Stimulated activated CD8-positive, alpha-beta memory T cell treated with anti-CD3 and anti-CD28 coated beads, Interleukin-4, amount 100 ng/mL, for 24 hours (primary cell): ENCODE measurements around the gene ST3GAL5.

Source experiments
- DNase-seq: peaks from one replicate; pipeline ENCODE4 v3.0.0-alpha.2; 2020; ENCODE audit warnings: low read depth

Gene ST3GAL5

GRCh38 chr2:85806358-85807118, 82.3 kb downstream of the ST3GAL5 start:
- DNase-seq, result no peak

DNA sequence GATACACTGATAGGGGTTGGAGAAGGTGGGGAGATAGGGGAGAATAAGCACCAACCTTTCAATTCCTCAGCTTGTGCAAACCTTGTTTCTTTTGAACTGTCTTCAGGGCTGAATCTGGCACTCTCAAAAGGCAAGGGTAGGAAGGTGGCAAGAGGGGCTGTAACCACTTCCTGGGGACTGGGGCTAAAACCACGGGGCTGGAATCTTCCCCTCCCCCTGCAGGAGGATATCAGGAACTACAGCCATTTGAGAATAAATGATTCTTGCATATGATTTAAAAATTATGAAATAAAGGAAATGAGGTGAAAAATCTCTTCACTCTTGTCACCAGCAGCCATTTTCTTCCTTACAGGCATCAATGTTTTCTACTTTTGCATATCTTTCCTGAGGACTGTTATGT, 84.2 kb downstream of the ST3GAL5 start:
- no peak for DNase-seq

DNA sequence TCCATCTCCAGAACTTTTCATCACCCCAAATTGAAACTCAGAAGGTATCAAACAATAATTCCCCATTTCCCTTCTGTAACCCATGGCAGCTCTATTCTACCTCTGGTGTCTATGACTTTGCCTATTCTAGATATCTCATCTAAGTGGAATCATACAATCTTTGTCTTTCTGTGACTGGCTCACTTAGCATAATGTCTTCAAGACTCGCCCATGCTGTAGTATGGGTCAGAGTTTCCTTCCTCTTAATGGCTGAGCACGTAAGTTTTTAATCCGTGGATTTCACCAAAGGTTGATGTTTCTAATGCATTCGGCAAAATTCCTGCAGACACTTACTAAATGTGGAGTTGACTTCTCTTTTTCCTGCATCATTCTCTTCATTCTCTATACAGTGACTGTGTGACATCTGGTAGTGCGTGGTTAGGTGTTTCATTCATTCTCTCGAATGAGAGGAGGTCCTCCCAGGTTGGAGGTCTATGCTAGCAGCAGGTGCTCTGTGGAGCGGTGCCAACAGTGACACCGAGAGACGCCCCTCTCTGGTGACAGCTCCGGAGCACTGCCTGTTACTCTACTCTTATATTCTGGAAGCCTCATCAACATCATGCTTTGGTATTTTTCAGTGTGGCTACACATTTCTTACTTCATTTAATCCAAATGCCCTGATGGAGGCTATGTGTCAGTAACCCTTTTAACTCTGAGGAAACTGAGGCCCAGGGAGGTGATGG, 84.9 kb downstream of the ST3GAL5 start:
- DNase-seq, result no peak

DNA sequence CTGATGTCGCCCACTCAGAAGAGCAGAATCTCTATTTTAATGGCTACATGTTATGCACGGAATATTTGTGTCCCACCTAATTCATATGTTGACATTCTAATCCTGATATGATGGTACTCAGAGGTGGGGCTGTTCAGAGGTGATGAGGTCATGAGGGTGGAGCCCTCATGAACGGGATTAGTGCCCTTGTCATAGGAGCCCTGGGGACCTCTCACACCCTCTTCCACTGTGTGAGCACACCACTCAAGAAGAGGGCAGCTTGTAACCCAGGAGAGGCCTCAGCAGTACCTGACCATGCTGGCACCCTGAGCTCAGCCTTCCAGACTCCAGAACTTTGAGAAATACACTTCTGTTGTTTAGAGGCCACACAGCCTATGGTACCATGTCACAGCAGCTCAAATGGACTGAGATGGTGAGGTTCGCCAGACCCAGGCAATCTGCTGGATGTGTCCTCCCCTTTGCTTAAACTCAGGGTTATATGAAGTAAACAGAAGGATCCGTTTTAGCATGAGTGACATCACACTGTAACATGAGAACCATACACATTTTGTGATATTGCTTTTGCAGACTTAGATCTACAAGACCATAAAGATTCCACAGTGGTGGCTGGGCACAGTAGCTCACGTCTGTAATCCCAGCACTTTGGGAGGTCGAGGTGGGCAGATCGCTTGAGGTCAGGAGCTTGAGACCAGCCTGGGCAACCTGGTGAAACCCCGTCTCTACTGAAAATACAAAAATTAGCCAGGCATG, 86.3 kb downstream of the ST3GAL5 start:
- DNase-seq, result no peak

- DNase-seq, result no peak
Measured at GRCh38 chr2:85801871-85802270, 86.9 kb downstream of the ST3GAL5 start.

DNA sequence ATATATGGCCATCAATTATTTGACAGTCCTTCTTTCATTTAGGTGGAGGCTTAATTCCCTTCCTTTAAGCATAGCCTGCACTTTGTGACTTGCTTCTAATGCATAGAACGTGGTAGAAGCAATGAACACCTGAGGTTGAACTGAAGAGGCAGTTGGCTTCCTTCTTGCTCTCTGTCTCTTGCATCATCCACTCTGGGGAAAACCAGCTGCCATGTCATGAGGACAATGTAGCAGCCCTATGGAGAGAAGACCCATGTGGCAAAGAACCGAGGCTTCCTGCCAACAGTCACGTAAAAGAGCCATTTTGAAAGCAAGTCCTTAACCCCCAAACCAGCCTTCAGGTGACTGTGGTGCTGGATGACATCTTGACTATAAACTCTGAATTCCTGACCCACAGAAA, 88.2 kb downstream of the ST3GAL5 start:
- no peak for DNase-seq

DNA sequence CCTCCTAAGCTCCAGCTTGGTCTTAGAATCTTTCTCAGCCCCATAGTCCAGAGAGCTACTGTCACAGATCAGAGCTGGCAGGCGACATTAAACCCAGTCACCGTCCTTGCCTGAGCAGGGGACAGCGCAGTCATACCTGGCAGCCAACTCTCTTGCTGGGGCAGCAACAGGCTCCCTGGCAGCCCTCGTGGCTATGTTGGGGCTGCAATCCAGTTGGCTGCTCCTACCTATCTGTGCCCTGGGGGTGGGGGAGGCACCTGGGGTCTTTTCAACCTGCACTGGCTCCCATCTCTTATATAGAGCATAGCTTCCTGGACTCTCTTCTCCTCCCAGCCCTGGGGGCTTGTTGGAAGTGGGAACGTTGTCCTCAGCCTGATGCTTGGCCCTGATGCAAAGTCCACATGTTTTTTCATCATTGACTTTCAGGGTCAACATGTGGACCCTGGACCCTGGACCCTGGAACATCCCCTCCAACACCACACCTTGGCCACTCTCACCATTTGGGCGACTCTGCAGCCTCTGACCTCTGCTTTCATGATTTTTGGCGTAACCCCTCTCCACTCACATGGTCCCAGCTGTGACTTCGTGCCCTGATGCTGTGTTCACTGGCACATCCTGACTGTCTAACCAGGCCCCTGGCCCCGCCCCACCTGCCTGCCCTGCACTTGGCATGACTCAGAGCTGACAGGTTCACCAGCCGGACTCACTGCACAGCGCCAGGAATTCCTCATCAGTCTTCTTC, 89.4 kb downstream of the ST3GAL5 start:
- DNase-seq, result no peak

GRCh38 chr2:85797921-85798320, 90.9 kb downstream of the ST3GAL5 start:
- DNase-seq, result no peak

DNA sequence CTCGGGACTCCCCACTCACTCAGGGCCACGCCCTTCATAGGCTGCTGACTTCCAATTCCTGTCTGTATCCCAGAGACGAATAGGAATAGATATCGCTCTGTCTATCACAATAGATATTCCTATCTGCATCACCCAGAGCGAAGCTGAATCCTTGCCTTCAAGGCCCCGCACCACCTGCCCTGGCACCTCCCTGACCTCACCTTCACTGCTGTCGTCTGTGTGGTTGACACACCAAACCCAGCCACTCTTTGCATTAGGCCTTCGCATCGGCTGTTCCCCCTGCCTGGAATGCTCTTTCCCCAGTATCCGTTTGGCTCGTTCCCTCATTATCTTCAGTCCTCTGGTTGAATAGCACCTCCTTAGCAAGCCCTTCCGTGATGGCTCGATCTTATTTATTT, 91.5 kb downstream of the ST3GAL5 start:
- DNase-seq, result no peak

- DNase-seq, result no peak
Measured at GRCh38 chr2:85796341-85797262, 92.2 kb downstream of the ST3GAL5 start.

- DNase-seq, result no peak
Measured at GRCh38 chr2:85796046-85796340, 92.8 kb downstream of the ST3GAL5 start.

- DNase-seq, result no peak
Measured at GRCh38 chr2:85795331-85796045, 93.3 kb downstream of the ST3GAL5 start.

- DNase-seq, result no peak
Measured at GRCh38 chr2:85794491-85795121, 94.2 kb downstream of the ST3GAL5 start.

GRCh38 chr2:85794038-85794441, 94.8 kb downstream of the ST3GAL5 start:
- no peak for DNase-seq

GRCh38 chr2:85793584-85793983, 95.2 kb downstream of the ST3GAL5 start:
- DNase-seq, result no peak

DNA sequence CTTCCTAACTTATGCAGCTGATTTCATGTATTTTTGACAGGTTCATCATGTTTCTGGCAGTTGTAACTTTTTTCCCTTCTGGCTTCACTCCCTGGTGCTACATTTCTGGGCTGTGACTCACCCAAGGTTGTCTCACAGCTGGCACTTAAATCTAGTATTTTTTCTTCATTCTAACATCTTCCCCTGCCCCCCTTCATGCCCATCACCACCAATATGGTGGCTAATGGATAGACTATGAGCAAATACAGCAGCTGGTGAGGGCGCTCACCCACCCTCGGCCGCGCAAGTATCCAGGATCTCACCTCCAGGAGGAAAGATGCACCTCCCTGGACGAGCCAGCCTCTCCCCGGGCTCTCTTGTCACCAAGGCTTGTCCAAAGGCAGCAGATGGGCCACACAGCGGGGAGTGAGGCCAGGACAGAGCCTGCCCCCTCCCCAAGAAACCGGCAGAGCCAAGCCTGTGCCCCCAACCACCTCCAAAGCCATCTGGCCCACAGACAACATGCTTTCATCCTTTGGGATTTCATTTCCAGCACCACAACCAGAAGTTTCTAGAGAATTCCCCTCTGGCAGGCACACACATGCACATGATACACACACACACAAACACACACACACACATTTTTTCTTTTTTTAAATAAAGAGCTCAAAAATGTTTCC, 95.9 kb downstream of the ST3GAL5 start:
- no peak for DNase-seq

GRCh38 chr2:85791704-85792565, 96.9 kb downstream of the ST3GAL5 start:
- DNase-seq, result no peak

DNA sequence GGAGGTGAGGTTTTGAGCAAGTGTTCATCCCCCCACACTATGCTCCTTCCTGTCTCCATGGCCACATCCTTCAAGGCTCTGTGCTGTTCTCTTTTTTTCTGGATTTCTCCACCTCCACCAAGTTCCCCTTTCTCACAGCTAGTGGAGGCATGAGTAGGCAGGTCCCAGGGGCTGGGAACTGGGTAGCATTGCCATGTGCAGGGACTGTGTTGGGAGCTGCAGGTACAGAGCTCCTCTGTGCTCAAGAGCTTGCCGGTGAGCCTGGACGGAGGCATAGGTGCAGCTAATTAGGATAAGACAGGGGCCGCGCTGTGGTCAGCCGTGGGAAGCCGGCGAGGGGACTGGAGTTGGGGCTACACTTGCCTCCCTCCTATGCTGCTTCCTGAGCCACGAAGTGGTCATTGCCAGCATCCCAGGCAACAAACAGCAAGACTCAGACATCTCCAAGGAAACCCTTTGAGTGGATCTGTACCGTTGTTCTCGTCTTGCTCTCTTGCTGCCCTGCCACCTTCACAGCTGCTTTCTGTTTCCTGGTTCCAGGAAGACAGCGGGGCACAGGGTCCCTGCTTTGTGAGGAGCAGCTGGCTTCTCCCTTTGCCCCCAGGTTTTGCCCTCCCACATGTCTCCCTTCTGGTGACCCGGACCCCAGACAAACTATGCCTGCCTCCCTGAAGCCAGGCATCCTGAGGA, 98.1 kb downstream of the ST3GAL5 start:
- no peak for DNase-seq
